Nephron (organoid): Measurements from ENCODE around the gene FCRL1.

Source experiments
- H3K27ac Mint-ChIP-seq, 3 experiments: 2 replicates each; pipeline ENCODE4 v1.8.0; 2020; ENCODE audit warnings: mixed read lengths in 3 of 3, mild to moderate bottlenecking in 2 of 3, moderate library complexity in 1 of 3
- H3K27me3 Mint-ChIP-seq: 2 replicates; pipeline ENCODE4 v1.8.0; 2021; ENCODE audit warnings: low read depth, mild to moderate bottlenecking, moderate library complexity, mixed read lengths
- H3K36me3 Mint-ChIP-seq: 2 replicates; pipeline ENCODE4 v1.8.0; 2020; ENCODE audit warnings: low read depth, mixed read lengths
- H3K4me1 Mint-ChIP-seq: 2 replicates; pipeline ENCODE4 v1.8.0; 2020; ENCODE audit warnings: mixed read lengths
- H3K4me3 Mint-ChIP-seq, 3 experiments: 2 replicates each; pipeline ENCODE4 v1.8.0; 2020; ENCODE audit warnings: mild to moderate bottlenecking in 3 of 3, mixed read lengths in 3 of 3, moderate library complexity in 2 of 3
- H3K9me3 Mint-ChIP-seq: 2 replicates; pipeline ENCODE4 v1.8.0; 2020; ENCODE audit warnings: mixed read lengths
- CTCF ChIP-seq, 3 experiments: fragments of 200-600 bp; sonication (generic); IDR thresholded peaks; one replicate each; pipeline ENCODE4 v1.5.0; 2021; ENCODE audit warnings: antibody characterized with exemption in 3 of 3; ENCODE audit not compliant: unreplicated experiment in 3 of 3

Gene FCRL1

GRCh38 chr1:157834430-157834829 is 14.5 kb upstream of the FCRL1 start:
- H3K27me3 Mint-ChIP-seq, result no peaks in the 10 kb centered on the region
- H3K36me3 Mint-ChIP-seq, result no peaks in the 10 kb centered on the region
- no peaks in the 10 kb centered on the region for H3K4me1 Mint-ChIP-seq
- H3K4me3 Mint-ChIP-seq, result no peak overlapping the region
- H3K27ac Mint-ChIP-seq, result no peak overlapping the region
- peaks cover 3% of the 10 kb centered on the region for H3K9me3 Mint-ChIP-seq
- TF ChIP-seq CTCF (IDR thresholded peaks at IDR 0.05; ENCODE audit: unreplicated experiment in 3 of 3), result no peak

DNA sequence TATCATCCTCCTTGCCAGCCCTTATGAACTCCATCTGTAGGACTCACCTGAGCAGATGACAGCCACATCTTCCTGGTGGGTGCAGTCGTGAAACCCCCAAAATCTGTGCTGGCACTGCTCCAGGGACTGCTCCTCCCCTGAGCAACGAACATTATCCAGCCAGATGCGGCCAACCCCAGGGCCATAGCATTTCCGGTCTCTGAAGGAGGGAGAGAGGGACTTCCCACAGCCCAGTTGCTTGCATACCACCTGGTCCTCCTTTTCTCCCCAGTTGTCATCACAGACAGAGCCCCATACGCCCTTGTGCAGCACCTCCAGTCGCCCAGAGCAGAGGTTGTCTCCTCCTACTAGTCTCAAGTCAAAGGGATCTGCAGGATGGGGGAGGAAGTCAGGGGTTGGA is 13.2 kb upstream of the FCRL1 start:
- no peaks in the 10 kb centered on the region for H3K4me1 Mint-ChIP-seq
- TF ChIP-seq CTCF (IDR thresholded peaks at IDR 0.05; ENCODE audit: unreplicated experiment in 3 of 3), result no peak
- no peak overlapping the region for H3K27ac Mint-ChIP-seq
- H3K9me3 Mint-ChIP-seq, result peaks cover 3% of the 10 kb centered on the region
- H3K36me3 Mint-ChIP-seq, result no peaks in the 10 kb centered on the region
- H3K4me3 Mint-ChIP-seq, result no peak overlapping the region
- H3K27me3 Mint-ChIP-seq, result no peaks in the 10 kb centered on the region

DNA sequence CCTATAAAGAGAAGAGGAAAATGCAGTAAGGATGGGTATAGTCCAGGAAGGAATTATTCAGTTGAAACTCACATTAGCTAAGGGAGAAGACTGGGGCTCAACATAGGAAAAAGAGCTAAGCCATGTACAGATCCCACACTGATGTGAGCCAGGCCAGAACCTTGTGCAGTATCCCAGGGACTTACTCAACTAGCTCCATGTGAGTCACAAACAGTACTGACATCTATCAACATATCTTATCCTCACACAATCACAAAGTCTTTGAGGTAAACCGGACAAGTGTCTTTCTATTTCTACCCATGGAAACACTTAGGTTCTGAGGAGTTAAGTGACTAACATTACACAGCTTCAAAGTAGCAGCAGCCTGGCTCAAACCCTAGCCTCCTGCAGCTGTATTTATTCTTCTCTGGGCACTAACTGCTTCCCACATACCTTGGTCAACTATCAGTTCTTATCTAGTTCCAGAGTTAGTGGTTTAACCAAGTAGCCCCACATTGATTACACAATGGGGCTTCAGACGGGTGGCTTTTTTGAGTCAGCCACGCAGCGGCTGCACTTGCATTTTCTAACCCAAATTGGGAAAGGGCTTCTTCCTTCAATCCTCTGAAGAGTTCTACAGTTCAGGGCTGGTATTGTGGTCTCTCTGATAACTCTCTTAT is 12.2 kb upstream of the FCRL1 start:
- Mint-ChIP-seq H3K27me3 (no peaks in the 10 kb centered on the region), H3K27ac (no peak overlapping the region)

DNA sequence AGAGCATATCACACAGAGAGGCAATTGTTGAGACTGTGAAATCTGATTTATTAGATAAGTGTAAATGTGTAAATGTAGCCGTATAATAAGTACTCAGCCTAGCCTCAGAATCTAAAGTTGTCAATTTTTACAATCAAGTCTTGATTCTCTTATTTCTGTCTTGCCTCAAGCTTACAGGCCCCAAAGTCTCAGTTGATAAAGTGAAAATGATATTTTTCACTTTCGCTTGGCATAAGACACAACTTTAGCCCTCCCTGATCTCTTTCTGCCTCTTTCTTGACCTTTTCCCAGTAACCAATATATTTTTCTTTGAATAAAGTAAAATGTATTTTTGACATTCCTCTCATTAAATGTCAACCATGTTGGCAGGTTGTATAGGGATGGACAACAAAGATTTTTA is 11.0 kb upstream of the FCRL1 start:
- Mint-ChIP-seq H3K9me3 (no peaks in the 10 kb centered on the region), H3K27ac (no peak overlapping the region), H3K27me3 (no peaks in the 10 kb centered on the region), H3K36me3 (no peaks in the 10 kb centered on the region), H3K4me1 (no peaks in the 10 kb centered on the region), H3K4me3 (no peak overlapping the region)
- TF ChIP-seq CTCF (IDR thresholded peaks at IDR 0.05; ENCODE audit: unreplicated experiment in 3 of 3), result no peak

More for the DNA sequence above, 12.2 kb upstream of the FCRL1 start:
- no peaks in the 10 kb centered on the region for H3K36me3 Mint-ChIP-seq
- no peaks in the 10 kb centered on the region for H3K4me1 Mint-ChIP-seq
- peaks cover 3% of the 10 kb centered on the region for H3K9me3 Mint-ChIP-seq
- H3K4me3 Mint-ChIP-seq, result no peak overlapping the region
- no peak for TF ChIP-seq CTCF (IDR thresholded peaks at IDR 0.05; ENCODE audit: unreplicated experiment in 3 of 3)

GRCh38 chr1:157829711-157830110 is 9.8 kb upstream of the FCRL1 start:
- Mint-ChIP-seq H3K9me3 (no peaks in the 10 kb centered on the region), H3K27me3 (no peaks in the 10 kb centered on the region), H3K27ac (no peak overlapping the region), H3K36me3 (no peaks in the 10 kb centered on the region), H3K4me3 (no peak overlapping the region), H3K4me1 (no peaks in the 10 kb centered on the region)
- TF ChIP-seq CTCF (IDR thresholded peaks at IDR 0.05; ENCODE audit: unreplicated experiment in 3 of 3), result no peak

- Mint-ChIP-seq H3K4me1 (no peaks in the 10 kb centered on the region), H3K27ac (no peak overlapping the region), H3K4me3 (no peak overlapping the region), H3K27me3 (no peaks in the 10 kb centered on the region), H3K9me3 (no peaks in the 10 kb centered on the region), H3K36me3 (no peaks in the 10 kb centered on the region)
- no peak for TF ChIP-seq CTCF (IDR thresholded peaks at IDR 0.05; ENCODE audit: unreplicated experiment in 3 of 3)
Measured at GRCh38 chr1:157829210-157829609, 9.3 kb upstream of the FCRL1 start.
